NCI-H2081 (cell line): ENCODE data around the gene KANSL1.
"Not testable (repeated sequence)": the region's sequence is repeated elsewhere in the genome, so short reads cannot be mapped to it uniquely, and the experiment has no call there.

ENCODE experiments used
- DNase-seq, 2 experiments: peaks; one replicate each; lab custom pipeline; 2025; lab: John Stamatoyannopoulos, UW

Gene KANSL1

GRCh38 chr17:46192189-46192438 is 1.1 kb downstream of the KANSL1 start:
- DNase-seq = no peak

GRCh38 chr17:46191322-46192188 is 1.7 kb downstream of the KANSL1 start:
- peak; percentile 35 to 62 for DNase-seq

- DNase-seq = no peak
These were observed 2.5 kb downstream of the KANSL1 start for GRCh38 chr17:46190763-46191162.

GRCh38 chr17:46186827-46187235 is 6.4 kb downstream of the KANSL1 start:
- DNase-seq = peak in 1 of 2 experiments; percentile 28

GRCh38 chr17:46184696-46185095 is 8.5 kb downstream of the KANSL1 start:
- DNase-seq = no peak

- not testable (repeated sequence) for DNase-seq
These were observed 9.8 kb downstream of the KANSL1 start for GRCh38 chr17:46183383-46183782.

- no peak for DNase-seq
These were observed 10.3 kb downstream of the KANSL1 start for GRCh38 chr17:46182961-46183360.

GRCh38 chr17:46181940-46182339 is 11.3 kb downstream of the KANSL1 start:
- no peak for DNase-seq

- DNase-seq = not testable (repeated sequence)
These were observed 11.9 kb downstream of the KANSL1 start for GRCh38 chr17:46181316-46181715.

GRCh38 chr17:46180892-46181274 is 12.3 kb downstream of the KANSL1 start:
- no peak for DNase-seq

- DNase-seq = not testable (repeated sequence)
These were observed 12.9 kb downstream of the KANSL1 start for GRCh38 chr17:46180185-46180891.

GRCh38 chr17:46179375-46179999 is 13.7 kb downstream of the KANSL1 start:
- DNase-seq = no peak

- DNase-seq = no peak
These were observed 14.5 kb downstream of the KANSL1 start for GRCh38 chr17:46178550-46179214.

- no peak for DNase-seq
These were observed 16.3 kb downstream of the KANSL1 start for GRCh38 chr17:46176975-46177374.

- DNase-seq = no peak
These were observed 17.3 kb downstream of the KANSL1 start for GRCh38 chr17:46175891-46176290.

GRCh38 chr17:46173153-46173552 is 20.1 kb downstream of the KANSL1 start:
- DNase-seq = no peak

- DNase-seq = no peak
These were observed 21.3 kb downstream of the KANSL1 start for GRCh38 chr17:46171939-46172338.

- DNase-seq = no peak
These were observed 22.4 kb downstream of the KANSL1 start for GRCh38 chr17:46170639-46171429.

GRCh38 chr17:46169913-46170638 is 23.2 kb downstream of the KANSL1 start:
- DNase-seq = no peak

- no peak for DNase-seq
These were observed 25.2 kb downstream of the KANSL1 start for GRCh38 chr17:46167826-46168569.
